Cardiac muscle cell (in vitro differentiated cells and primary cell): ENCODE measurements around the gene NTMT2. TPM values are rescaled to one million over a fixed set of nuclear protein-coding genes. Genes with fewer than 3 reads are reported as not detected.
A peak's percentile ranks its signal among the peaks of the same experiment; 100 is the strongest.

Experiments used
- DNase-seq, 2 donors: peaks; one replicate each; pipeline versions ENCODE4 v3.0.0 to v3.0.0-alpha.2; 2010 to 2017; ENCODE audit warnings: low read depth in 1 of 2, low spot score in 1 of 2
- H3K27ac ChIP-seq: fragments of 200-600 bp; sonication (generic); 2 replicates; pipeline ENCODE4 v1.5.1; 2016
- H3K27me3 ChIP-seq: fragments of 200-600 bp; sonication (generic); 2 replicates; pipeline ENCODE4 v1.6.0; 2016; ENCODE audit warnings: control low read depth
- H3K36me3 ChIP-seq: fragments of 200-600 bp; sonication (generic); 2 replicates; pipeline ENCODE4 v1.5.1; 2016; ENCODE audit warnings: control low read depth
- H3K4me1 ChIP-seq: fragments of 200-600 bp; sonication (generic); 2 replicates; pipeline ENCODE4 v1.8.1; 2017; ENCODE audit warnings: low read depth, mild to moderate bottlenecking, mixed run types
- H3K4me3 ChIP-seq: fragments of 200-600 bp; sonication (generic); 2 replicates; pipeline ENCODE4 v1.5.1; 2016; ENCODE audit warnings: mild to moderate bottlenecking
- H3K9me3 ChIP-seq: fragments of 200-600 bp; sonication (generic); 2 replicates; pipeline ENCODE4 v1.5.1; 2017; ENCODE audit warnings: low read depth, mild to moderate bottlenecking, control low read depth
- CTCF ChIP-seq: IDR thresholded peaks from 2 replicates; pipeline ENCODE4 v1.5.1; 2012; ENCODE audit warnings: low read depth, mild to moderate bottlenecking, low read length
- polyA plus RNA-seq: library from polyadenylated mRNA; unstranded; fragments of >200 nt; fragmentation: Nextera tagmentation; extraction: Ambion mirVana; gene quantifications from 2 replicates; pipeline ENCODE4 v1.2.1, GENCODE V29; 2016
- total RNA-seq: library from RNA; depleted of rRNA; stranded (reverse); fragments of >200 nt; gene quantifications from 2 replicates; pipeline ENCODE4 v1.2.3, GENCODE V29; 2016

NTMT2 gene
- total and polyA plus RNA-seq, 2 experiments from 2014 or later, result 0.55 TPM; not detected in 1

DNA sequence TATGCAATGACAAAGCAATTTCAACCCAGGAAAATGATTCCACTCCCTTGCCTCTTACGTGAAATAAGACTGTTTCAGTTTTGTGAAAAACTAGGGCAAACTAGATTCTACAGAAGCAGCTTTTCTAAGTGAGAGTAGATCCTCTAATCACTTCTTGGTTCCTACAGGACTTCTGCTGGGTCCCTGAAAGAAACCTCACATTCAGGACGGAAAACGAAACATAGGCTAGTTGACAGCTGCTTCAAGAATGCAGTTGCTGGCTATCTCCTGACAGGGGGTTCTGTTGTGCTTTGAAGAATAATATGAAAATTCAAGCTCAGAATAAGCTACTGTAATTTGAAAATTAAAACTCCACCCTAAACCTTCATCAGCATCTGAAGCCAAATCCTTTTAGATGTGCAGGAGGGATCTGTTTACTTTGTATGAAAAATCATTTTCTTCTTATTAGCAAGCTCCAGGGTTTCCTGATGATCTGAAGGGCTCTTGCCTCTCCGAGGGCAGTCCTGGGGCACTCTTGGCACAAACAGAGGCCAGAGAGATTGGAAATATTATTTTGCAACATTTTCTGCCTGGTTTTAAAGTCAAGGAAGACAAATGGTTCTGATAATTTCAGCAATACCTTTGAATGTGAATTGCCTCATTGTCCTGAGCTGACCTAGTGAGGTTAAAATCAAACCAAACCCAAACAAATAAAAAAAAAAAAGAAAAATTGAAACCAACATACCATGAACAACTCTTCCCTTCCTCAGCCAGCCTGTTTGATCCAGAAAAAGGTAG, 55.0 kb downstream of the NTMT2 start:
- Histone ChIP-seq H3K9me3 (no peaks in the 10 kb centered on the region), H3K27me3 (no peaks in the 10 kb centered on the region), H3K4me3 (no peak overlapping the region), H3K4me1 (peaks cover 6% of the 10 kb centered on the region), H3K36me3 (no peaks in the 10 kb centered on the region), H3K27ac (no peak overlapping the region)
- peak; percentile 11 for TF ChIP-seq CTCF
- peak in 1 of 2 donors; percentile 46 for DNase-seq

- H3K4me1 ChIP-seq, result peaks cover 6% of the 10 kb centered on the region
- no peak for DNase-seq
- H3K36me3 ChIP-seq, result no peaks in the 10 kb centered on the region
- H3K27me3 ChIP-seq, result no peaks in the 10 kb centered on the region
- H3K27ac ChIP-seq, result no peak overlapping the region
- H3K9me3 ChIP-seq, result no peaks in the 10 kb centered on the region
- no peak overlapping the region for H3K4me3 ChIP-seq
- no peak for TF ChIP-seq CTCF
Observed at GRCh38 chr1:170203693-170204092, 57.9 kb downstream of the NTMT2 start.

- H3K4me3 ChIP-seq, result no peak overlapping the region
- H3K4me1 ChIP-seq, result peaks cover 6% of the 10 kb centered on the region
- H3K27me3 ChIP-seq, result no peaks in the 10 kb centered on the region
- no peak for DNase-seq
- TF ChIP-seq CTCF, result no peak
- no peak overlapping the region for H3K27ac ChIP-seq
- no peaks in the 10 kb centered on the region for H3K9me3 ChIP-seq
- no peaks in the 10 kb centered on the region for H3K36me3 ChIP-seq
Observed at GRCh38 chr1:170204121-170204520, 58.4 kb downstream of the NTMT2 start.

DNA sequence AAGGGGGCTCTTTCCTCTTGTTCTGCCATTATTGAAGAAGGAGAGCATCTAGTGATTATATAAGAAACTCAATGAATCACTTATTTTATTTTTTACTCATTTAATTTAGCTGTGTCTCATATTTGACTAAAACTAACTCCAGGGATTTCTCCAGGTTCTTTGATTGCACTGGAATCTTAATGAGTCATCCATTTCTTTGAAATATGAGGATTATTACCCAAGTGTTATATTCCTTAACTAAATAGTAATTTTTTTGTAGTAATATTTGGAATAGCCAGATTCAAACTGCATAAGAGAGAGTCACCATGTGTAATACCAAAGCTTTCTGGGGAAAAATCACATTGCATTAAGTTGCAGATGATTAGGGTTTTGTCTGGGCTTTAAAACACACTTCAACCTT, 59.5 kb downstream of the NTMT2 start:
- no peaks in the 10 kb centered on the region for H3K9me3 ChIP-seq
- no peak overlapping the region for H3K27ac ChIP-seq
- DNase-seq, result no peak
- no peaks in the 10 kb centered on the region for H3K27me3 ChIP-seq
- peaks cover 6% of the 10 kb centered on the region for H3K4me1 ChIP-seq
- H3K4me3 ChIP-seq, result no peak overlapping the region
- no peak for TF ChIP-seq CTCF
- no peaks in the 10 kb centered on the region for H3K36me3 ChIP-seq

GRCh38 chr1:170209125-170209524, 63.4 kb downstream of the NTMT2 start:
- no peaks in the 10 kb centered on the region for H3K27me3 ChIP-seq
- no peaks in the 10 kb centered on the region for H3K36me3 ChIP-seq
- H3K4me1 ChIP-seq, result peaks cover 6% of the 10 kb centered on the region
- no peak for DNase-seq
- TF ChIP-seq CTCF, result no peak
- H3K9me3 ChIP-seq, result no peaks in the 10 kb centered on the region
- no peak overlapping the region for H3K27ac ChIP-seq
- no peak overlapping the region for H3K4me3 ChIP-seq
